Hepatocyte (in vitro differentiated cells): ENCODE results near the gene SERP2.

Experiments
- EZH2 ChIP-seq: fragments of 200-600 bp; sonication (generic); IDR thresholded peaks from 2 replicates; pipeline ENCODE4 v1.6.1; 2016; ENCODE audit warnings: antibody characterized with exemption, mild to moderate bottlenecking, borderline replicate concordance
- EZH2phosphoT487 ChIP-seq: fragments of 200-600 bp; sonication (generic); IDR thresholded peaks from one replicate; pipeline ENCODE4 v1.6.1; 2018; ENCODE audit warnings: antibody characterized with exemption, mild to moderate bottlenecking, low read depth, moderate library complexity; ENCODE audit not compliant: unreplicated experiment, severe bottlenecking
- TF ChIP-seq, protein P1 (sequence below): fragments of 200-600 bp; sonication (generic); IDR thresholded peaks from 2 replicates; pipeline ENCODE4 v1.5.1; 2016; ENCODE audit warnings: antibody characterized with exemption, mild to moderate bottlenecking; ENCODE audit not compliant: poor library complexity

DNA sequence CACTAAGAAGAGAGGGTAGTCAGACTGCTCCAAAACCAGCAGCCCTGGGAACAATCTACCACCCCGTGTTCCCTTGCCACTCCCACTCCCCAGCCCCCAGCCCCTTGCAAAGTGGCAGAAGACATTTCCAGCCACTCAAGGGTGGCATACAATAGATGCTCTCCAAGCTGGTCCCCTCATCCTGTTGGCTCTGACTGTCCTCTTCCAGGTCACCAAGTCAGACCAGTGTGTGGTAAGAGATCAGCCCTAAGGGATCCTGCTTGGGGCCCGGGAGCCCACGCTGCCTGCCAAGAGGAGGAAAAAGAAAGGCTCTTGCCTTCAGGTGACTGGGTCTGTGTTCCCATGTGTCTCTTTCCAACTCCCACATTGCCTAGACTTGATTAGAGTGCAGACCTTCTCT, 25.0 kb downstream of the SERP2 start:
- TF ChIP-seq, protein P1, sequence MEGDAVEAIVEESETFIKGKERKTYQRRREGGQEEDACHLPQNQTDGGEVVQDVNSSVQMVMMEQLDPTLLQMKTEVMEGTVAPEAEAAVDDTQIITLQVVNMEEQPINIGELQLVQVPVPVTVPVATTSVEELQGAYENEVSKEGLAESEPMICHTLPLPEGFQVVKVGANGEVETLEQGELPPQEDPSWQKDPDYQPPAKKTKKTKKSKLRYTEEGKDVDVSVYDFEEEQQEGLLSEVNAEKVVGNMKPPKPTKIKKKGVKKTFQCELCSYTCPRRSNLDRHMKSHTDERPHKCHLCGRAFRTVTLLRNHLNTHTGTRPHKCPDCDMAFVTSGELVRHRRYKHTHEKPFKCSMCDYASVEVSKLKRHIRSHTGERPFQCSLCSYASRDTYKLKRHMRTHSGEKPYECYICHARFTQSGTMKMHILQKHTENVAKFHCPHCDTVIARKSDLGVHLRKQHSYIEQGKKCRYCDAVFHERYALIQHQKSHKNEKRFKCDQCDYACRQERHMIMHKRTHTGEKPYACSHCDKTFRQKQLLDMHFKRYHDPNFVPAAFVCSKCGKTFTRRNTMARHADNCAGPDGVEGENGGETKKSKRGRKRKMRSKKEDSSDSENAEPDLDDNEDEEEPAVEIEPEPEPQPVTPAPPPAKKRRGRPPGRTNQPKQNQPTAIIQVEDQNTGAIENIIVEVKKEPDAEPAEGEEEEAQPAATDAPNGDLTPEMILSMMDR: no peak
- no peak for TF ChIP-seq EZH2phosphoT487
- no peak for TF ChIP-seq EZH2
